Measurements from ENCODE around the gene ACACB.

DNA sequence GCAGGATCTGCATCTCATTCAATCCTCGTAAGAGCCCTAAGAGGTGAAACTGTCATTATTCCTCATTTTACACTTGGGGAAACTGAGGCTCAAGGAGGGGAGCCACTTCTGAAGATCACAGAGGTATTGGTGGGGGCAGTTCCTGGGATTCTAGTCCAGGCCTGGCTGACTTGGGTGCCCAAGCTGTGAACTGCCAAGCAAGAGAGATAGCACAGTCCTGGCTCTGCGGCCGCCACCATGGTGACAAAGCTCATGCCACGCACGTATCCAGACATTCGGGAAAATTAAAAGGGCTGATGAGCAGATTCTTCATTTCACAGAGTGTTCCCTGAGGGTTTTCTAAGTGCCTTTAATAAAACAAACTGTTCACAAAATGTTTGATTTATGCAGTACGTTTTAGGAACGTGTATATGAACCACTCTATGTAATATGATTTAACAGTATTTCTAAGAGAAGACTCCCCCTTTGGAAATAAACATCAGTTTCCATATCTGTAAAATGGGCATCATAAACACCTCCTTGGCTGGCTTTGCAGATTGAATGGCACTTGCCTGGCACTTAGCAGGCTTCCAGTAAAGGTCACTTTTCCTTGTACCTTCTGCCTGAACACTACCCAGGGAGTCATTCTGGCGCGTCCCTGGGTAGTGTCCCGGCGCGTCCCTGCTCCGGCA is 84.6 kb downstream of the ACACB start:
- no peak for TF ChIP-seq POLR2A (IDR thresholded peaks at IDR 0.05; ENCODE audit: low read depth, low read length)
- no peak for TF ChIP-seq POLR2AphosphoS5 (IDR thresholded peaks at IDR 0.05; ENCODE audit: low read depth, low read length)
